Measurements from ENCODE around the gene CNPY2.
"Not testable (repeated sequence)": the region's sequence is repeated elsewhere in the genome, so short reads cannot be mapped to it uniquely, and the experiment has no call there.

The CNPY2 gene

DNA sequence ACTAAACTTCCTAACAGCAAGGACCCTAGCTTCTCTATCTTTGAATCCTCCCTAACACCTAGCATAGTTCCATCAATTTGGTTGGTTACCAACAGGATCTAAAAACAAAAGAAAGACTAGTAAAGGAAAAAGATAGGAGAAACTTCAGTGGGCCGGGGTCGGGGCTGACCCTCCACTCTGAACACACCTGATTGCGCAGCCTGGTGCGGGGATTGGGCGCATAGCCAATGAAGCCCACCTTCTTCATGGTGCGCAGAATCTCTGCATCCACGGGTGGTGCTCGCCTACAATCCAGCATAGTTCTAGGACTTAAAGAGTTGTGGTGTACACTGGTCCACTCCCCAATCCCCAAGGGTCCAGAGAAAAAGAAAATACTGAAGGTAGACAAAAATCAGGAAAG is 10.3 kb upstream of the CNPY2 start:
- Histone ChIP-seq H3K4me1 (peaks cover 7 to 20% (median 15%) of the 10 kb centered on the region in 10 experiments; a peak in 19 of 20 replicates), H3K27ac (no peak overlapping the region), H3K4me2 (peak overlapping the region in 4 of 11 experiments; percentile 23 to 45 (median 32); a peak in 5 of 22 replicates), H3K4me3 (no peak overlapping the region), H3K27me3 (no peaks in the 10 kb centered on the region), H4K20me1 (no peaks in the 10 kb centered on the region), H3K9ac (0 out of 22 replicates have a peak overlapping the region, but pooled peaks of 1 of the 11 experiments have one; percentile 3), H3K9me3 (replicated peaks in 1 of 11) (no peaks in the 10 kb centered on the region), H3K36me3 (peaks cover 51 to 72% (median 67%) of the 10 kb centered on the region in 11 experiments)
- no peak for TF ChIP-seq Cebpa-rat (IDR thresholded peaks at IDR 0.05)

DNA sequence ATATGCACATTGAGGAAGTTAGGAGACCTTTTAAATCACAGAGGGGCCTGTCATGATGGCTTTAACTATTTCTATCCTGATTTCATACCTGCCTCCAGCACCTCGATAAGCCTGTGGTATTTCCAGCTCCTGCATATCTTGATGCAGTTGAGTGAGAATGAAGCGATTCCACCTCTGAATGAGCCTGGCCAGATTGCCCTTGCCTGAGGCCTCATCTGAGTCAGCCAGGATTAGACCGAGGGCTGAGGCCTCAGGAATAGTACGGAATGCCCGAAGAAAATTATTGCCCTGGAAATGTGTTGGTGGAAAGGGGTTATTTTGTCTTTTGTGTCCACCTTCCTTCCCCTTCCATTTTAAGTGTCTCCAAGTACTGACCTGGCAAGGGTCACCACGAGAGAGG is 8.4 kb upstream of the CNPY2 start:
- Histone ChIP-seq H3K9ac (no peak overlapping the region), H3K4me2 (no peak overlapping the region), H3K9me3 (replicated peaks in 1 of 11) (no peaks in the 10 kb centered on the region), H3K36me3 (peaks cover 63 to 85% (median 78%) of the 10 kb centered on the region in 11 experiments), H4K20me1 (no peaks in the 10 kb centered on the region), H3K27me3 (no peaks in the 10 kb centered on the region), H3K27ac (no peak overlapping the region), H3K4me1 (peaks cover 7 to 20% (median 15%) of the 10 kb centered on the region in 10 experiments; a peak in 19 of 20 replicates), H3K4me3 (no peak overlapping the region)
- TF ChIP-seq Cebpa-rat (IDR thresholded peaks at IDR 0.05), result no peak

DNA sequence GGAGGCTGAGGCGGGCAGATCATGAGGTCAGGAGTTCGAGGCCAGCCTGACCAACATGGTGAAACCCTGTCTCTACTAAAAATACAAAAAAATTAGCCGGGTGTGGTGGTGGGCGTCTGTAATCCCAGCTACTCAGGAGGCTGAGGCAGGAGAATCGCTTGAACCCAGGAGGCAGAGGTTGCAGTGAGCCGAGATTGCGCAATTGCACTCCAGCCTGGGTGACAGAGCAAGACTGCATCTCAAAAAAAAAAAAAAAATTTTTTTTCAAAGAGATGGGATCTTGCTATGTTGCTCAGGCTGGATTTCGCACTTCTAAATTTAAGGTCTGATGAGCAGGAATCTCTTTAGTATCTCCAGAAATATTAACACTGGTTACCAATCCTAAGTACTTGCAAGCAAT is 5.8 kb upstream of the CNPY2 start:
- TF ChIP-seq Cebpa-rat (IDR thresholded peaks at IDR 0.05), result peak in 9 of 11 experiments; percentile 34 to 88 (median 73); a peak in 14 of 22 replicates
- H3K4me1 ChIP-seq, result peaks cover 7 to 20% (median 11%) of the 10 kb centered on the region in 10 experiments
- not testable (repeated sequence) for H3K27ac ChIP-seq; H3K9me3 ChIP-seq (replicated peaks in 1 of 11); H3K4me3 ChIP-seq; H4K20me1 ChIP-seq; H3K9ac ChIP-seq; H3K27me3 ChIP-seq; H3K4me2 ChIP-seq
- peaks cover 55 to 86% (median 73%) of the 10 kb centered on the region in 11 experiments for H3K36me3 ChIP-seq

DNA sequence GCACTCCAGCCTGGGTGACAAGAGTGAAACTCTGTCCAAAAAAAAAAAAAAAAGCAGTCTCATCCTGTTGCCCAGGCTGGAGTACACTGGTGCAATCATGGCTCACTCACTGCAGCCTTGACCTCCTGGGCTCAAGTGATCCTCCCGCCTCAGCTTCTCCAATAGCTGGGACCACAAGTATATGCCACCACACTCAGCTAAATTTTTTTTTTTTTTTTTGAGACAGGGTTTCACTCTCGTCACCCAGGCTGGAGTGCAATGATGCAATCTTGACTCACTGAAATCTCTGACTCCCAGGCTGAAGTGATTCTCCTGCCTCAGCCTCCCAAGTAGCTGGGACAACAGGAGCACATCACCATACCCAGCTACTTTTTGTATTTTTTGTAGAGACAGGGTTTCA is 5.2 kb upstream of the CNPY2 start:
- Histone ChIP-seq H3K27ac (no peak overlapping the region), H3K27me3 (no peaks in the 10 kb centered on the region), H4K20me1 (no peaks in the 10 kb centered on the region), H3K4me1 (peaks cover 8 to 20% (median 9%) of the 10 kb centered on the region in 10 experiments; a peak in 17 of 20 replicates), H3K4me3 (no peak overlapping the region), H3K4me2 (no peak overlapping the region), H3K36me3 (peaks cover 49 to 80% (median 67%) of the 10 kb centered on the region in 11 experiments), H3K9ac (no peak overlapping the region), H3K9me3 (replicated peaks in 1 of 11) (no peaks in the 10 kb centered on the region)
- peak in 1 of 11 experiments; percentile 5; a peak in 2 of 22 replicates for TF ChIP-seq Cebpa-rat (IDR thresholded peaks at IDR 0.05)

DNA sequence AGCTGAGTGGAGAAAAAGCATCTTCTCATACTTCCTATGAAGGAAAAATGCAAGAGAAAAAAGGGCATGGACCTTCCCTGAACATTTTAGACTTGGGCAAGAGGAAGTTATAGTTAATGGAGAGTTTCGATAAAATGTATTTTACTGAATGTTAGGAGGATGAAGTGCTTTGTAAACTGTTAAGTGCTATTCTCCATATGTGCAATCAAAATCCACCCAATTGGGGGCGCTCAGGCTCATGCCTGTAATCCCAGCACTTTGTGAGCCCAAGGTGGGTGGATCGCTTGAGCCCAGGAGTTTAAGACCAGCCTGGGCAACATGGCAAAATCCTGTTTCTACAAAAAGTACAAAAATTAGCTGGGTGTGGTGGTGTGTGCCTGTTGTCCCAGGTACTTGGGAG is 1.9 kb upstream of the CNPY2 start:
- H3K27ac ChIP-seq, result no peak overlapping the region
- no peaks in the 10 kb centered on the region for H3K27me3 ChIP-seq
- H3K4me2 ChIP-seq, result no peak overlapping the region
- TF ChIP-seq Cebpa-rat (IDR thresholded peaks at IDR 0.05), result no peak
- H4K20me1 ChIP-seq, result no peaks in the 10 kb centered on the region
- no peak overlapping the region for H3K9ac ChIP-seq
- H3K4me3 ChIP-seq, result no peak overlapping the region
- H3K36me3 ChIP-seq, result peaks cover 29 to 69% (median 55%) of the 10 kb centered on the region in 11 experiments
- H3K4me1 ChIP-seq, result peaks cover 17 to 32% (median 21%) of the 10 kb centered on the region in 10 experiments
- H3K9me3 ChIP-seq (replicated peaks in 1 of 11), result no peaks in the 10 kb centered on the region

DNA sequence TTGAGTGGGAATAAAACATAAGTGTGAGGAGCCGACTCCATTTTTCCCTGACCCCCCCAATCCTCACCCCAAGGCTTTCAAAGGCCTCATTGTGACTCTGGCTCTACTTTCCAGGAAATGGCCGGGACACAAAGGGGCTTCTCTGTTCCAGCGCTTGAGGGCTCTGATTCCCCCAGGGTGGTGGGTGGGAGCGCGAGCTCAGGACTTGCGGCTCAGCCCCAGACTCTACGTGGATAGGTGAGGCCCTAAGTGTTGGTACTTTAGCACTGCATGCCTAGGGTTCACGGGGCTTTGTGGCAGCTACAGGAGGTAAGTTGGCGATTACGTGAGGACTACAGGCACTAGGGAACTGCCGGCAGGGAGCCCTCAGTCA is 553 bp downstream of the CNPY2 start:
- peak overlapping the region; percentile 88 to 97 (median 94) for H3K9ac ChIP-seq
- peak overlapping the region; percentile 86 to 97 (median 90) for H3K4me3 ChIP-seq
- H3K9me3 ChIP-seq (replicated peaks in 1 of 11), result no peaks in the 10 kb centered on the region
- no peaks in the 10 kb centered on the region; a peak in 2 of 22 replicates for H4K20me1 ChIP-seq
- H3K4me1 ChIP-seq, result peaks cover 19 to 27% (median 21%) of the 10 kb centered on the region in 10 experiments
- peak overlapping the region; percentile 87 to 95 (median 90) for H3K27ac ChIP-seq
- no peaks in the 10 kb centered on the region for H3K27me3 ChIP-seq
- H3K36me3 ChIP-seq, result peaks cover 42 to 77% (median 67%) of the 10 kb centered on the region in 11 experiments
- no peak for TF ChIP-seq Cebpa-rat (IDR thresholded peaks at IDR 0.05)
- peak overlapping the region; percentile 84 to 100 (median 94) for H3K4me2 ChIP-seq

DNA sequence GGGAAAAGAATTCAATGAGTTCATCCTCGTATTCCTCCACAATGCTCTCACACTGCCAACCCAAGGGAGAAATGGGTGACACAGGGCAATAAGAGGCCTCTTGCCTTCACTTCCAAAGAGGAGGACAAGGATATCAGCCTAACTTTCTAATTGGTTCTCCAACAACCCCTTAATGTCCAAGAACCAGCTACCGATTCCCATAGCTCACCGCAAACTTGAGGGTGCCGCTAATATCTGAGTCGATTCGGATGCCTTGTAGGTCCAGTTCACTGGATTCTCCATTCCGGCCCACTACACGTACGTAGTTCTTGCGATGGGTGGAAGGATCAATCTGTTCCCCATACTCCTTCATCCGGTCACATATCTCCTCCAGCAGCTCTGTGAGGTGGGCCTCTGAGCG is 4.8 kb downstream of the CNPY2 start:
- TF ChIP-seq Cebpa-rat (IDR thresholded peaks at IDR 0.05), result no peak

DNA sequence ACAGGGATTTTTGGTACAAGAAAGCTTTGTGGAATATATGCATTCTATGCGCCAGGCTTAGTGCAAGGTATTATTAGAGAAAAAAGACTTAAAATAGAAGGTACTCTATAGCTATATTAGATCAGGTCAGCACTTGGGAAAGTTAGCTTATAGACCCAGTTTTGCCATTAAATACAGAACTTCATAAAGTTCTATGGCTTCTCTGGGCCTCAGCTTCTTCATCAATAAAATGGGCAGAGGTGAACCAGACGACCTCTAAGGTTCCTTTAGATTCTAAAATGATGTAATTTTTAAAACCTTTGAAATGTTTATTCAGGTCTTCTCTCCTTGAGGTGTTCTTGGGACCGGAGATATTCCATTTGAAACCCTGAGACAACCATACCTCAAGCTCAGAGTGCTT is 7.1 kb downstream of the CNPY2 start:
- no peak for TF ChIP-seq Cebpa-rat (IDR thresholded peaks at IDR 0.05)
- Histone ChIP-seq H3K27me3 (no peaks in the 10 kb centered on the region), H3K4me2 (no peak overlapping the region), H3K4me1 (peaks cover 0 to 14% (median 0%) of the 10 kb centered on the region in 10 experiments; a peak in 4 of 20 replicates), H3K27ac (no peak overlapping the region), H3K9me3 (replicated peaks in 1 of 11) (no peaks in the 10 kb centered on the region), H3K36me3 (peaks cover 75 to 100% (median 99%) of the 10 kb centered on the region in 11 experiments), H3K4me3 (no peak overlapping the region), H3K9ac (no peak overlapping the region), H4K20me1 (no peaks in the 10 kb centered on the region; a peak in 2 of 22 replicates)

More for the DNA sequence above, 4.8 kb downstream of the CNPY2 start:
- Histone ChIP-seq H3K4me2 (no peak overlapping the region), H3K4me3 (no peak overlapping the region), H3K9me3 (replicated peaks in 1 of 11) (no peaks in the 10 kb centered on the region), H3K9ac (peak overlapping the region in 2 of 11 experiments; percentile 12 to 22; a peak in 1 of 22 replicates), H3K36me3 (peaks cover 61 to 89% (median 86%) of the 10 kb centered on the region in 11 experiments), H3K4me1 (peaks cover 10 to 23% (median 12%) of the 10 kb centered on the region in 10 experiments), H3K27ac (no peak overlapping the region), H3K27me3 (no peaks in the 10 kb centered on the region), H4K20me1 (no peaks in the 10 kb centered on the region; a peak in 2 of 22 replicates)

DNA sequence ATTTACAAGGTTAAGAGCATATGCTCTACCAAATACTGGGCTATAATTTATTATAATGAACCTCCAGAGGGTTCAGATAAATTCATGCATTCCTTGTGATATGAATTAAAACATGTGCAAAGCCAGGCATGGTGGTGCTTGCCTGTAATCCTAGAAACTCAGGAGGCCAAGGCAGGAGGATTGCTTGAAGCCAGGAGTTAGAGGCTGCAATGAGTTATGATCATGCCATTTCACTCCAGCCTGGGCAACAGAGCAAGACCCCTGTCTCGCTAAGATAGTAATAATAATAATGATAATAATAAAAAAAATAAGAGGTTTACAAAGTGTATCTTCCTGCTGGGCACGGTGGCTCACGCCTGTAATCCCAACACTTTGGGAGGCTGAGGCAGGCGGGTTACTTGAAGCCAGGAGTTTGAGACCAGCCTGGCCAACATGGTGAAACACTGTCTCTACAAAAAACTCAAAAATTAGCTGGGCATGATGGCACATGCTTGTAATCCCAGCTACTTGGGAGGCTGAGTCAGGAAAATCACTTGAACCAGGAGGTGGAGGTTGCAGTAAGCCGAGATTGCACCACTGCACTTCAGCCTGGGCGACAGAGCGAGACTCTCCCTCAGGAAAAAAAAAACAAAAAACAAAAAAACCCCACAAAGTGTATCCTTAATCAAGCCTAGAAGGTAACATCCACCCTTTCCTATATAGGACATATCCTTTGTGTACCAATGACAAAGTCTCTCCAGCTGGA is 8.4 kb downstream of the CNPY2 start:
- H3K4me2 ChIP-seq, result no peak overlapping the region
- H3K27me3 ChIP-seq, result no peaks in the 10 kb centered on the region
- no peak for TF ChIP-seq Cebpa-rat (IDR thresholded peaks at IDR 0.05)
- no peaks in the 10 kb centered on the region; a peak in 2 of 22 replicates for H4K20me1 ChIP-seq
- H3K9ac ChIP-seq, result no peak overlapping the region
- no peaks in the 10 kb centered on the region for H3K9me3 ChIP-seq (replicated peaks in 1 of 11)
- peaks cover 7 to 16% (median 10%) of the 10 kb centered on the region in 10 experiments; a peak in 17 of 20 replicates for H3K4me1 ChIP-seq
- H3K27ac ChIP-seq, result no peak overlapping the region
- H3K4me3 ChIP-seq, result no peak overlapping the region
- peaks cover 70 to 99% (median 92%) of the 10 kb centered on the region in 11 experiments for H3K36me3 ChIP-seq
